Fibroblast of lung (primary cell): ENCODE measurements around the gene CALN1. TPM values are rescaled to one million over a fixed set of nuclear protein-coding genes. Genes with fewer than 3 reads are reported as not detected.

Experiments
- DNase-seq, 2 donors: peaks; one replicate each; pipeline versions ENCODE4 v3.0.0 to v3.0.0-alpha.2; 2010; ENCODE audit warnings: low read depth in 2 of 2
- H2AFZ ChIP-seq: 2 replicates; pipeline ENCODE4 v1.5.1; 2012; ENCODE audit warnings: low read length, control low read depth, inconsistent platforms
- H3K27ac ChIP-seq: 2 replicates; pipeline ENCODE4 v1.5.1; 2011; ENCODE audit warnings: low read length, control low read depth; ENCODE audit not compliant: insufficient read depth
- H3K27me3 ChIP-seq: 2 replicates; pipeline ENCODE4 v1.5.1; 2011; ENCODE audit warnings: mild to moderate bottlenecking, low read length; ENCODE audit not compliant: control insufficient read depth, insufficient read depth
- H3K36me3 ChIP-seq: 2 replicates; pipeline ENCODE4 v1.5.1; 2011; ENCODE audit warnings: low read length; ENCODE audit not compliant: control insufficient read depth, insufficient read depth
- H3K4me1 ChIP-seq: 2 replicates; pipeline ENCODE4 v1.5.1; 2011; ENCODE audit warnings: low read length; ENCODE audit not compliant: control insufficient read depth, insufficient read depth; ENCODE audit errors: extremely low read depth
- H3K4me2 ChIP-seq: 2 replicates; pipeline ENCODE4 v1.5.1; 2011; ENCODE audit warnings: low read length, control low read depth; ENCODE audit not compliant: insufficient read depth; ENCODE audit errors: extremely low read depth
- H3K4me3 ChIP-seq, 4 experiments: fragments of 200-600 bp in 1 of 4; sonication (generic) in 1 of 4; replicated peaks in 1 of 4; 2 replicates each; pipeline ENCODE4 v1.5.1; 2011 to 2016; ENCODE audit warnings: low read length in 4 of 4, low read depth in 3 of 4, mild to moderate bottlenecking in 3 of 4, control low read depth in 2 of 4, inconsistent platforms in 1 of 4, mixed read lengths in 1 of 4; ENCODE audit not compliant: insufficient read depth in 1 of 4; ENCODE audit errors: control extremely low read depth in 1 of 4
- H3K79me2 ChIP-seq: 2 replicates; pipeline ENCODE4 v1.5.1; 2012; ENCODE audit warnings: mild to moderate bottlenecking, low read length, inconsistent platforms; ENCODE audit not compliant: control insufficient read depth, insufficient read depth
- H3K9ac ChIP-seq: 2 replicates; pipeline ENCODE4 v1.5.1; 2011; ENCODE audit warnings: mild to moderate bottlenecking, low read length, control low read depth; ENCODE audit not compliant: insufficient read depth
- H3K9me3 ChIP-seq: 2 replicates; pipeline ENCODE4 v1.5.1; 2012; ENCODE audit warnings: low read depth, low read length; ENCODE audit not compliant: control insufficient read depth, insufficient read depth
- H4K20me1 ChIP-seq: 2 replicates; pipeline ENCODE4 v1.5.1; 2011; ENCODE audit warnings: low read length; ENCODE audit not compliant: control insufficient read depth, insufficient read depth; ENCODE audit errors: extremely low read depth
- CTCF ChIP-seq, 2 donors: IDR thresholded peaks in 1 of 2; conservative IDR thresholded peaks in 1 of 2; 1 replicate in 1 of 2; 2 replicates in 1 of 2; pipeline ENCODE4 v1.5.1; 2011 to 2012; ENCODE audit warnings: low read length in 2 of 2, control low read depth in 1 of 2, inconsistent platforms in 1 of 2, low read depth in 1 of 2, mild to moderate bottlenecking in 1 of 2
- EZH2 ChIP-seq: IDR thresholded peaks from 2 replicates; pipeline ENCODE4 v1.5.1; 2012; ENCODE audit warnings: low read length, control low read depth, mild to moderate bottlenecking; ENCODE audit errors: missing control alignments
- polyA plus RNA-seq, 2 donors: library from polyadenylated mRNA; depleted of rRNA in 1 of 2; stranded (reverse) in 1 of 2; unstranded in 1 of 2; fragments of >200 nt; gene quantifications; 2 replicates each; pipeline ENCODE4 v1.2.1, GENCODE V29; 2011 to 2012; ENCODE audit warnings: missing spikeins in 1 of 2
- total RNA-seq: library from RNA; depleted of rRNA; stranded (reverse); fragments of >200 nt; gene quantifications from 2 replicates; pipeline ENCODE4 v1.2.1, GENCODE V29; 2014

Gene CALN1
- total and polyA plus RNA-seq, 2 donors (not counting 1 experiment from before 2014, with no cell fraction given), result not detected

DNA sequence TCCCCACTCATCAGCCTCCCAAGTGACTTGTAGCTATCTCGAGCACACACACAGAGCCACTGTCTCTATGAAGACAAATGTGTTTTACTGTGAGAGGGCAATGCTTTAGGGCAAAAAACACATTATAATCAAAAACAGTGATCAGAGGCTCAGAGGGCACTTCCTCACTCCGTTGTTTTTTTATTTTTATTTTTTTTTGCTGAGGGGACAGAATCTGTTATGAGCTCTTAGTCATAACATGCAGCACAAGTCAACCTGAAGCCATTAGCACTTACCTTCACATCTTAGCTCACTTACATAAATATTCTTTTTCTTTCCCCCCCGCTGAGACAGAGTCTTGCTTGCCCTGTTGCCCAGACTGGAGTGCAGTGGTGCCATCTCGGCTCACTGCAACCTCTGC lies 157.7 kb downstream of the CALN1 start:
- H2AFZ ChIP-seq, result no peak overlapping the region
- no peak overlapping the region for H3K4me2 ChIP-seq
- TF ChIP-seq CTCF (conservative IDR thresholded peaks at IDR 0.05 in 1 of 2, IDR thresholded peaks at IDR 0.05 in 1 of 2; ENCODE audit: low read depth in 1 of 2, low read length in 2 of 2), result no peak
- no peak for TF ChIP-seq EZH2
- H3K27ac ChIP-seq, result no peak overlapping the region
- H3K4me3 ChIP-seq, result no peak overlapping the region
- no peaks in the 10 kb centered on the region for H3K4me1 ChIP-seq
- no peaks in the 10 kb centered on the region for H3K9me3 ChIP-seq
- no peak overlapping the region for H3K9ac ChIP-seq
- no peaks in the 10 kb centered on the region for H3K36me3 ChIP-seq
- no peaks in the 10 kb centered on the region for H4K20me1 ChIP-seq
- no peak for DNase-seq
- H3K27me3 ChIP-seq, result no peaks in the 10 kb centered on the region
- no peaks in the 10 kb centered on the region for H3K79me2 ChIP-seq

- H3K36me3 ChIP-seq, result no peaks in the 10 kb centered on the region
- no peak overlapping the region for H3K4me3 ChIP-seq
- H3K27ac ChIP-seq, result no peak overlapping the region
- H3K79me2 ChIP-seq, result no peaks in the 10 kb centered on the region
- no peak overlapping the region for H3K9ac ChIP-seq
- DNase-seq, result no peak
- no peaks in the 10 kb centered on the region for H3K4me1 ChIP-seq
- H3K4me2 ChIP-seq, result no peak overlapping the region
- no peak overlapping the region for H2AFZ ChIP-seq
- no peaks in the 10 kb centered on the region for H3K27me3 ChIP-seq
- no peak for TF ChIP-seq CTCF (conservative IDR thresholded peaks at IDR 0.05 in 1 of 2, IDR thresholded peaks at IDR 0.05 in 1 of 2; ENCODE audit: low read depth in 1 of 2, low read length in 2 of 2)
- no peak for TF ChIP-seq EZH2
- H4K20me1 ChIP-seq, result no peaks in the 10 kb centered on the region
- no peaks in the 10 kb centered on the region for H3K9me3 ChIP-seq
Measured at GRCh38 chr7:72249106-72249505, 163.0 kb downstream of the CALN1 start.

DNA sequence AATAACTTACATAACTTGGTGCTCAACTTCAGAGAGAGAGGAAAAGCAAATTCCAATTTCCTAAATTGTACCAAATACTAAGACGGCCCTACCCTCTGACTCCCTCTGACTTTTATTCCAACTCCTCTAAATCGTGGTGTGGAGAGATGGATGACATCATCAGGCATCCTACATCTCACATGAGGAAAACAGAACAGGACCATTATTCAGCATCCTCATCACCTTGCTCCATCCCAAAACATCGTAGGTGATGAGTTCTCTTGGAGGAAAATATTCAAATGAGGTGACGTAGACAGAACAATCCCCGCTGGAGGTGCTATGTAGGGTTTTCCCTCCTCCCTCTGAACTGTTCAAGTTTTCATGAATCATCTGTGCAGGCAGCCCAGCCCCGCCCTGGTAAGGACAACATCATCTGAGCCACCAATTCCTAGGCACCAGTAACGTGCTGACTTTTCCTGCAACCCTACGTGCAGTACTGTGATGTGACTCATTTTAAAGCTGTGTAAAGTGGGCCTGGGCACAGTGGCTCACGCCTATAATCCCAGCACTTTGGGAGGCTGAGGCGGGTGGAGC lies 167.2 kb downstream of the CALN1 start:
- no peak overlapping the region for H2AFZ ChIP-seq
- H3K79me2 ChIP-seq, result no peaks in the 10 kb centered on the region
- no peaks in the 10 kb centered on the region for H3K36me3 ChIP-seq
- H3K9ac ChIP-seq, result no peak overlapping the region
- no peak overlapping the region for H3K4me2 ChIP-seq
- H3K4me1 ChIP-seq, result no peaks in the 10 kb centered on the region
- no peak for DNase-seq
- H3K9me3 ChIP-seq, result no peaks in the 10 kb centered on the region
- no peaks in the 10 kb centered on the region for H3K27me3 ChIP-seq
- no peaks in the 10 kb centered on the region for H4K20me1 ChIP-seq
- H3K4me3 ChIP-seq, result no peak overlapping the region
- no peak for TF ChIP-seq CTCF (conservative IDR thresholded peaks at IDR 0.05 in 1 of 2, IDR thresholded peaks at IDR 0.05 in 1 of 2; ENCODE audit: low read depth in 1 of 2, low read length in 2 of 2)
- no peak for TF ChIP-seq EZH2
- H3K27ac ChIP-seq, result no peak overlapping the region
